Measurements from ENCODE around the gene ABI2. TPM values are rescaled to one million over a fixed set of nuclear protein-coding genes. Genes with fewer than 3 reads are reported as not detected.

ABI2 gene
- polyA plus RNA-seq, 1 of the 3 experiments (the other 2 are of a cell fraction), result 51.5 TPM

DNA sequence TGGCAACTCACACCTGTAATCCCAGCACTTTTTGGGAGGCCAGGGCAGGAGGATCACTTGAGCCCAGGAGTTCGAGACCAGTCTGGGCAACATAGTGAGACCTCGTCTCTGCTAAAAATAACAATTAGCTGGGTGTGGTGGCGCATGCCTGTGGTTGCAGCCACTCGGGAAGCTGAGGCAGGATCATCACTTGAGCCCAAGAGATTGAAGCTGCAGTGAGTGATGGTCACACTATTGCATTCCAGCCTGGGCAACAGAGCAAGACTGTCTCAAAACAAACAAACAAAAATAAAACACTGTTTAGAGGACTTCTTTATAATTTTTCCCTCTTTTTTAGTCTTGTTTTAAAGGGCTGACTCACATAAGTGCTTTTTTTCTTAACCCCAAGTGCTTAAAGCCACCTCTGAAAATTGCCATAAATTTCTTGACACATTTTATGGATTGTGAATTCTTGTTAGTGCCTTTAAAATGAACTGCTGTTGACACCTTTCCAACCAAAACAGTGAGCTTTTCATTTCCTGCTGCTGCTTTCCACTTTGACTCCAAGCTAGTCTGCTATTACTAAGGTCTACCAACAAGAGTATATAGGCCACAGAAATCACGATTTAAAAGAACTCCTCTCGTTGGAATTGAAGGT, 47.6 kb upstream of the ABI2 start:
- Histone ChIP-seq H3K27me3 (ENCODE audit: insufficient read depth) (no peaks in the 10 kb centered on the region), H3K79me2 (ENCODE audit: insufficient read depth) (no peaks in the 10 kb centered on the region), H3K9me3 (no peaks in the 10 kb centered on the region), H2AFZ (ENCODE audit: low read depth) (no peak overlapping the region), H3K36me3 (replicated peaks in 1 of 2; ENCODE audit: control insufficient read depth in 1 of 2, insufficient read depth in 2 of 2, low read length in 1 of 2) (peaks cover 13 to 73% of the 10 kb centered on the region in 2 experiments), H3K9ac (no peak overlapping the region), H3K4me2 (no peak overlapping the region), H3K4me1 (ENCODE audit: control insufficient read depth in 1 of 2, insufficient read depth in 2 of 2, low read depth in 1 of 2, low read length in 1 of 2) (peaks cover 0 to 9% of the 10 kb centered on the region in 2 experiments; a peak in 1 of 4 replicates), H3K4me3 (ENCODE audit: low read depth in 2 of 2, low read length in 1 of 2) (no peak overlapping the region), H3K9me2 (no peaks in the 10 kb centered on the region), H4K20me1 (ENCODE audit: insufficient read depth) (no peaks in the 10 kb centered on the region), H3F3A (replicated peaks; ENCODE audit: insufficient read depth) (peaks cover 26% of the 10 kb centered on the region), H3K27ac (ENCODE audit: low read depth in 2 of 2, low read length in 1 of 2) (peak overlapping the region in 1 of 2 experiments; percentile 3; a peak in 1 of 4 replicates)
- 81% methylated on average over 3 of the region's 6 CpGs for WGBS (ENCODE audit: low lambda C conversion rate)
- no peak for DNase-seq
- POLR2A ChIA-PET, result no interaction called here
- TF ChIP-seq CHD2 (IDR thresholded peaks at IDR 0.05; ENCODE audit: low read length, partially characterized antibody), result no peak
- no peak for TF ChIP-seq SMC3 (IDR thresholded peaks at IDR 0.05; ENCODE audit: low read depth, low read length)
- TF ChIP-seq NFIC (IDR thresholded peaks at IDR 0.05; ENCODE audit: borderline replicate concordance), result no peak
- no peak for TF ChIP-seq EP300 (IDR thresholded peaks at IDR 0.05; ENCODE audit: borderline replicate concordance in 1 of 2, low read depth in 1 of 2, low read length in 1 of 2)
- no peak for TF ChIP-seq ELF1 (IDR thresholded peaks at IDR 0.05)
- TF ChIP-seq, protein P1, sequence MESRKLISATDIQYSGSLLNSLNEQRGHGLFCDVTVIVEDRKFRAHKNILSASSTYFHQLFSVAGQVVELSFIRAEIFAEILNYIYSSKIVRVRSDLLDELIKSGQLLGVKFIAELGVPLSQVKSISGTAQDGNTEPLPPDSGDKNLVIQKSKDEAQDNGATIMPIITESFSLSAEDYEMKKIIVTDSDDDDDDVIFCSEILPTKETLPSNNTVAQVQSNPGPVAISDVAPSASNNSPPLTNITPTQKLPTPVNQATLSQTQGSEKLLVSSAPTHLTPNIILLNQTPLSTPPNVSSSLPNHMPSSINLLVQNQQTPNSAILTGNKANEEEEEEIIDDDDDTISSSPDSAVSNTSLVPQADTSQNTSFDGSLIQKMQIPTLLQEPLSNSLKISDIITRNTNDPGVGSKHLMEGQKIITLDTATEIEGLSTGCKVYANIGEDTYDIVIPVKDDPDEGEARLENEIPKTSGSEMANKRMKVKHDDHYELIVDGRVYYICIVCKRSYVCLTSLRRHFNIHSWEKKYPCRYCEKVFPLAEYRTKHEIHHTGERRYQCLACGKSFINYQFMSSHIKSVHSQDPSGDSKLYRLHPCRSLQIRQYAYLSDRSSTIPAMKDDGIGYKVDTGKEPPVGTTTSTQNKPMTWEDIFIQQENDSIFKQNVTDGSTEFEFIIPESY (IDR thresholded peaks at IDR 0.05; ENCODE audit: borderline replicate concordance, low read depth), result no peak
- TF ChIP-seq, protein P2, sequence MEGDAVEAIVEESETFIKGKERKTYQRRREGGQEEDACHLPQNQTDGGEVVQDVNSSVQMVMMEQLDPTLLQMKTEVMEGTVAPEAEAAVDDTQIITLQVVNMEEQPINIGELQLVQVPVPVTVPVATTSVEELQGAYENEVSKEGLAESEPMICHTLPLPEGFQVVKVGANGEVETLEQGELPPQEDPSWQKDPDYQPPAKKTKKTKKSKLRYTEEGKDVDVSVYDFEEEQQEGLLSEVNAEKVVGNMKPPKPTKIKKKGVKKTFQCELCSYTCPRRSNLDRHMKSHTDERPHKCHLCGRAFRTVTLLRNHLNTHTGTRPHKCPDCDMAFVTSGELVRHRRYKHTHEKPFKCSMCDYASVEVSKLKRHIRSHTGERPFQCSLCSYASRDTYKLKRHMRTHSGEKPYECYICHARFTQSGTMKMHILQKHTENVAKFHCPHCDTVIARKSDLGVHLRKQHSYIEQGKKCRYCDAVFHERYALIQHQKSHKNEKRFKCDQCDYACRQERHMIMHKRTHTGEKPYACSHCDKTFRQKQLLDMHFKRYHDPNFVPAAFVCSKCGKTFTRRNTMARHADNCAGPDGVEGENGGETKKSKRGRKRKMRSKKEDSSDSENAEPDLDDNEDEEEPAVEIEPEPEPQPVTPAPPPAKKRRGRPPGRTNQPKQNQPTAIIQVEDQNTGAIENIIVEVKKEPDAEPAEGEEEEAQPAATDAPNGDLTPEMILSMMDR (IDR thresholded peaks at IDR 0.05), result no peak
- TF ChIP-seq, protein P3, sequence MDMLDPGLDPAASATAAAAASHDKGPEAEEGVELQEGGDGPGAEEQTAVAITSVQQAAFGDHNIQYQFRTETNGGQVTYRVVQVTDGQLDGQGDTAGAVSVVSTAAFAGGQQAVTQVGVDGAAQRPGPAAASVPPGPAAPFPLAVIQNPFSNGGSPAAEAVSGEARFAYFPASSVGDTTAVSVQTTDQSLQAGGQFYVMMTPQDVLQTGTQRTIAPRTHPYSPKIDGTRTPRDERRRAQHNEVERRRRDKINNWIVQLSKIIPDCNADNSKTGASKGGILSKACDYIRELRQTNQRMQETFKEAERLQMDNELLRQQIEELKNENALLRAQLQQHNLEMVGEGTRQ (IDR thresholded peaks at IDR 0.05; ENCODE audit: borderline replicate concordance, low read depth, low read length), result no peak
- TF ChIP-seq RCOR1 (IDR thresholded peaks at IDR 0.05; ENCODE audit: low read length), result no peak
- CTCF ChIA-PET, result no interaction called here

DNA sequence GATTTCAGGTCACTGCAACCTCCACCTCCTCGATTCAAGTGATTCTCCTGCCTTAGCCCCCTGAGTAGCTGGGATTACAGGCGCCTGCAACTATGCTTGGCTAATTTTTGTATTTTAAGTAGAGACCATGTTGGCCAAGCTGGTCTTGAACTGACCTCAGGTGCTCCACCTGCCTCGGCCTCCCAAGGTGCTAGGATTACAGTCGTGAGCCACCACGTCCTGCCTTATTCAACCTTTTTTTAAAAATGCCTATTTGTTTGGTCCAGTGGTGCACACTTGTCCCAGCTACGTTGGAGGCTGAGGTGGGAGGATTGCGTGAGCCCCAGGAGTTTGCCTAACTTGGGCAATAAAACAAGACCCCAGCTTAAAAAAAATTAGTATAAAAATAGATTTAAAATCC, 46.1 kb upstream of the ABI2 start:
- Histone ChIP-seq H3F3A (replicated peaks; ENCODE audit: insufficient read depth) (peaks cover 26% of the 10 kb centered on the region), H3K4me3 (ENCODE audit: low read depth in 2 of 2, low read length in 1 of 2) (no peak overlapping the region), H3K4me2 (no peak overlapping the region), H3K79me2 (ENCODE audit: insufficient read depth) (no peaks in the 10 kb centered on the region), H4K20me1 (ENCODE audit: insufficient read depth) (no peaks in the 10 kb centered on the region), H3K36me3 (replicated peaks in 1 of 2; ENCODE audit: control insufficient read depth in 1 of 2, insufficient read depth in 2 of 2, low read length in 1 of 2) (peaks cover 20 to 82% of the 10 kb centered on the region in 2 experiments), H2AFZ (ENCODE audit: low read depth) (no peak overlapping the region), H3K27me3 (ENCODE audit: insufficient read depth) (no peaks in the 10 kb centered on the region), H3K9ac (no peak overlapping the region), H3K9me3 (no peaks in the 10 kb centered on the region), H3K27ac (ENCODE audit: low read depth in 2 of 2, low read length in 1 of 2) (no peak overlapping the region), H3K9me2 (no peaks in the 10 kb centered on the region), H3K4me1 (ENCODE audit: control insufficient read depth in 1 of 2, insufficient read depth in 2 of 2, low read depth in 1 of 2, low read length in 1 of 2) (peaks cover 0 to 9% of the 10 kb centered on the region in 2 experiments; a peak in 1 of 4 replicates)
- ChIA-PET CTCF (no interaction called here), POLR2A (no interaction called here)
- 95% methylated on average over 7 of the region's 7 CpGs for WGBS (ENCODE audit: low lambda C conversion rate)
- DNase-seq, result no peak
- TF ChIP-seq RXRA (IDR thresholded peaks at IDR 0.05; ENCODE audit: borderline replicate concordance, low read depth), result no peak
- TF ChIP-seq RFX5 (IDR thresholded peaks at IDR 0.05; ENCODE audit: low read length), result no peak
- TF ChIP-seq, protein P4, sequence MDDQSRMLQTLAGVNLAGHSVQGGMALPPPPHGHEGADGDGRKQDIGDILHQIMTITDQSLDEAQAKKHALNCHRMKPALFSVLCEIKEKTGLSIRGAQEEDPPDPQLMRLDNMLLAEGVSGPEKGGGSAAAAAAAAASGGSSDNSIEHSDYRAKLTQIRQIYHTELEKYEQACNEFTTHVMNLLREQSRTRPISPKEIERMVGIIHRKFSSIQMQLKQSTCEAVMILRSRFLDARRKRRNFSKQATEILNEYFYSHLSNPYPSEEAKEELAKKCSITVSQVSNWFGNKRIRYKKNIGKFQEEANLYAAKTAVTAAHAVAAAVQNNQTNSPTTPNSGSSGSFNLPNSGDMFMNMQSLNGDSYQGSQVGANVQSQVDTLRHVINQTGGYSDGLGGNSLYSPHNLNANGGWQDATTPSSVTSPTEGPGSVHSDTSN (IDR thresholded peaks at IDR 0.05), result no peak
- no peak for TF ChIP-seq TCF12 (IDR thresholded peaks at IDR 0.05)
- TF ChIP-seq YY1 (IDR thresholded peaks at IDR 0.05; ENCODE audit: low read depth), result no peak
- TF ChIP-seq NRF1 (IDR thresholded peaks at IDR 0.05; ENCODE audit: low read depth, low read length), result no peak
- TF ChIP-seq TAF1 (IDR thresholded peaks at IDR 0.05; ENCODE audit: borderline replicate concordance, low read depth, low read length), result no peak
- TF ChIP-seq, protein P5, sequence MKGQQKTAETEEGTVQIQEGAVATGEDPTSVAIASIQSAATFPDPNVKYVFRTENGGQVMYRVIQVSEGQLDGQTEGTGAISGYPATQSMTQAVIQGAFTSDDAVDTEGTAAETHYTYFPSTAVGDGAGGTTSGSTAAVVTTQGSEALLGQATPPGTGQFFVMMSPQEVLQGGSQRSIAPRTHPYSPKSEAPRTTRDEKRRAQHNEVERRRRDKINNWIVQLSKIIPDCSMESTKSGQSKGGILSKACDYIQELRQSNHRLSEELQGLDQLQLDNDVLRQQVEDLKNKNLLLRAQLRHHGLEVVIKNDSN (IDR thresholded peaks at IDR 0.05; ENCODE audit: borderline replicate concordance, low read depth), result no peak
- no peak for TF ChIP-seq NFIC (IDR thresholded peaks at IDR 0.05; ENCODE audit: borderline replicate concordance)
- TF ChIP-seq, protein P2 (IDR thresholded peaks at IDR 0.05), result no peak
